ENCODE measurements around the gene IPO4. TPM values are rescaled to one million over a fixed set of nuclear protein-coding genes. Genes with fewer than 3 reads are reported as not detected.

Gene IPO4
- total RNA-seq, 2 donors from 2014 or later, result 42.6 to 44.5 TPM

DNA sequence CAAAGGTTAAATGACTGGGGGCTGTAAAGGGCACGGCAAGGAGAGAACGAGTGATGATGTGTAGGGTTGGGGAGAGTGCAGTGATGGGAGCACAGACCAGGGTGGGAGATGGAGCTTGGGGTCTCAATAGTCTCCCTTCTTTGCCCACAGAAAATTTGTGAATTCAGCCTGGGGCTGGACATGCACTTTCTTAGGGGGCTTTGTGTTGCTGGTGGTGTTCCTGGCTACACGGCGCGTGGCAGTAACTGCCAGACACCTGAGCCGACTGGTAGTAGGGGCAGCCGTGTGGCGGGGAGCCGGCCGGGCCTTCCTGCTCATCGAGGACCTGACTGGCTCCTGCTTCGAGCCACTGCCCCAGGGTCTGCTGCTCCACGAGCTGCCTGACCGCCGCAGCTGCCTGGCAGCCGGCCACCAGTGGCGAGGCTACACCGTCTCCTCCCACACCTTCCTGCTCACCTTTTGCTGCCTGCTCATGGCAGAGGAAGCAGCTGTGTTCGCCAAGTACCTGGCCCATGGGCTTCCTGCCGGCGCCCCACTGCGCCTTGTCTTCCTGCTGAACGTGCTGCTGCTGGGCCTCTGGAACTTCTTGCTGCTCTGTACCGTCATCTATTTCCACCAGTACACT, 56.4 kb downstream of the IPO4 start:
- 45% methylated on average over 21 of the region's 24 CpGs for WGBS
- H3K27ac ChIP-seq, result peak overlapping the region in 1 of 2 donors; percentile 13
- no peak for DNase-seq (ENCODE audit: low spot score)
- no peaks in the 10 kb centered on the region for H3K9me3 ChIP-seq
- H3K27me3 ChIP-seq (replicated peaks; ENCODE audit: insufficient read depth), result no peaks in the 10 kb centered on the region
- intact Hi-C loops (cut with DNase I), result no loop called here
- H3K4me3 ChIP-seq, result no peak overlapping the region
- no peaks in the 10 kb centered on the region for H3K36me3 ChIP-seq
- peaks cover 2% of the 10 kb centered on the region for H3K4me1 ChIP-seq (replicated peaks)
- no peak for TF ChIP-seq POLR2A (IDR thresholded peaks at IDR 0.05)
- TF ChIP-seq, protein P1, sequence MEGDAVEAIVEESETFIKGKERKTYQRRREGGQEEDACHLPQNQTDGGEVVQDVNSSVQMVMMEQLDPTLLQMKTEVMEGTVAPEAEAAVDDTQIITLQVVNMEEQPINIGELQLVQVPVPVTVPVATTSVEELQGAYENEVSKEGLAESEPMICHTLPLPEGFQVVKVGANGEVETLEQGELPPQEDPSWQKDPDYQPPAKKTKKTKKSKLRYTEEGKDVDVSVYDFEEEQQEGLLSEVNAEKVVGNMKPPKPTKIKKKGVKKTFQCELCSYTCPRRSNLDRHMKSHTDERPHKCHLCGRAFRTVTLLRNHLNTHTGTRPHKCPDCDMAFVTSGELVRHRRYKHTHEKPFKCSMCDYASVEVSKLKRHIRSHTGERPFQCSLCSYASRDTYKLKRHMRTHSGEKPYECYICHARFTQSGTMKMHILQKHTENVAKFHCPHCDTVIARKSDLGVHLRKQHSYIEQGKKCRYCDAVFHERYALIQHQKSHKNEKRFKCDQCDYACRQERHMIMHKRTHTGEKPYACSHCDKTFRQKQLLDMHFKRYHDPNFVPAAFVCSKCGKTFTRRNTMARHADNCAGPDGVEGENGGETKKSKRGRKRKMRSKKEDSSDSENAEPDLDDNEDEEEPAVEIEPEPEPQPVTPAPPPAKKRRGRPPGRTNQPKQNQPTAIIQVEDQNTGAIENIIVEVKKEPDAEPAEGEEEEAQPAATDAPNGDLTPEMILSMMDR (IDR thresholded peaks at IDR 0.05), result no peak
- TF ChIP-seq POLR2AphosphoS5 (IDR thresholded peaks at IDR 0.05), result no peak

DNA sequence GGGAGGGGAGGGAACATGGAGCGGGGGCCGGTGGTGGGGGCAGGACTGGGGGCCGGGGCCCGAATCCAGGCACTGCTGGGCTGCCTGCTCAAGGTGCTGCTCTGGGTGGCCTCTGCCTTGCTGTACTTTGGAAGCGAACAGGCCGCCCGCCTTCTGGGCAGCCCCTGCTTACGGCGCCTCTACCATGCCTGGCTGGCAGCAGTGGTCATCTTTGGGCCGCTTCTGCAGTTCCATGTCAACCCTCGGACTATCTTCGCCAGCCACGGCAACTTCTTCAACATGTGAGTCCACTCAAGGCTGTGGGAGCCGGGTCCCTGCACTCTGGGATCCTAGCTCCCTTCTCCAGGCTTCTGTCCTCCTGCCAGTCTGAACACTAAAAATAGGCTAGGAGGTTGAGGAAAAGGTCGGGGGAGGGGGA, 57.1 kb downstream of the IPO4 start:
- no peak for TF ChIP-seq POLR2A (IDR thresholded peaks at IDR 0.05)
- TF ChIP-seq POLR2AphosphoS5 (IDR thresholded peaks at IDR 0.05), result no peak
- TF ChIP-seq, protein P1 (IDR thresholded peaks at IDR 0.05), result no peak
- Histone ChIP-seq H3K27me3 (replicated peaks; ENCODE audit: insufficient read depth) (no peaks in the 10 kb centered on the region), H3K4me3 (no peak overlapping the region), H3K4me1 (replicated peaks) (no peaks in the 10 kb centered on the region), H3K36me3 (no peaks in the 10 kb centered on the region), H3K9me3 (no peaks in the 10 kb centered on the region), H3K27ac (no peak overlapping the region)
- WGBS, result 81% methylated on average over 15 of the region's 15 CpGs
- intact Hi-C loops (cut with DNase I), result no loop called here
- DNase-seq (ENCODE audit: low spot score), result no peak

GRCh38 chr14:24130717-24131548, 57.7 kb downstream of the IPO4 start:
- TF ChIP-seq, protein P1 (IDR thresholded peaks at IDR 0.05), result no peak
- TF ChIP-seq POLR2A (IDR thresholded peaks at IDR 0.05), result no peak
- no peak for TF ChIP-seq POLR2AphosphoS5 (IDR thresholded peaks at IDR 0.05)
- H3K27me3 ChIP-seq (replicated peaks; ENCODE audit: insufficient read depth), result no peaks in the 10 kb centered on the region
- WGBS, result 59% methylated on average over 7 of the region's 7 CpGs
- no peak overlapping the region for H3K27ac ChIP-seq
- no peak overlapping the region for H3K4me3 ChIP-seq
- no peaks in the 10 kb centered on the region for H3K9me3 ChIP-seq
- intact Hi-C loops (cut with DNase I), result no loop called here
- DNase-seq (ENCODE audit: low spot score), result no peak
- H3K4me1 ChIP-seq (replicated peaks), result no peaks in the 10 kb centered on the region
- no peaks in the 10 kb centered on the region for H3K36me3 ChIP-seq

GRCh38 chr14:24130380-24130716, 58.3 kb downstream of the IPO4 start, which contains the start of gene FITM1:
TSS of gene FITM1 (plus strand) at chr14:24130659. CDS start at chr14:24131564, 905 bp downstream.
- no peak within 1 kb of the TSS for H3K27ac ChIP-seq
- 89% methylated on average over 5 of the region's 5 CpGs for WGBS
- DNase-seq (ENCODE audit: low spot score), result no peak

More at GRCh38 chr14:24130380-24130716, 58.3 kb downstream of the IPO4 start, which contains the start of gene FITM1:
- TF ChIP-seq POLR2AphosphoS5 (IDR thresholded peaks at IDR 0.05) (no peak), POLR2A (IDR thresholded peaks at IDR 0.05) (no peak)
- TF ChIP-seq, protein P1 (IDR thresholded peaks at IDR 0.05), result no peak
- Histone ChIP-seq H3K36me3 (no peaks in the 10 kb centered on the region), H3K9me3 (no peaks in the 10 kb centered on the region), H3K27me3 (replicated peaks; ENCODE audit: insufficient read depth) (no peaks in the 10 kb centered on the region), H3K4me3 (no peak within 1 kb of the TSS), H3K4me1 (replicated peaks) (no peaks in the 10 kb centered on the region)
- intact Hi-C loops (cut with DNase I), result no loop called here

Small RNAs within 50 kb of the gene (microRNA-seq; reads per million reads assigned to microRNA genes)
- gene MIR7703, result not detected

Small RNAs within 50 kb of the gene (small RNA-seq; reads per million reads assigned to genes)
- gene AL136295.4 (0 reads per million in 2 donors), gene CHMP4A (0 reads per million in 2 donors), gene IPO4 (0 reads per million in 2 donors), gene IRF9 (0 reads per million in 2 donors), gene MDP1 (0 reads per million in 2 donors), gene RNA5SP383 (0.60 to 1.0 reads per million in 2 donors)

Other genes with a start within 250 kb of the IPO4 start
- 10 to 100 TPM; 37.0 to 40.6 TPM for gene DHRS4, start 235.0 kb downstream of the IPO4 start, total RNA-seq
- 10 to 100 TPM; 13.1 to 17.9 TPM for gene DHRS4L2, start 199.9 kb downstream of the IPO4 start, total RNA-seq
- 1 to 10 TPM in 1 of 2 donors, under 1 TPM in 1; 0.59 to 3.9 TPM for gene CARMIL3, start 136.8 kb downstream of the IPO4 start, total RNA-seq
- gene CPNE6, start 117.3 kb downstream of the IPO4 start, total RNA-seq, result 1 to 10 TPM; 1.8 to 8.8 TPM
- gene PCK2, start 94.5 kb downstream of the IPO4 start, total RNA-seq, result 10 to 100 TPM; 15.4 to 21.8 TPM
- gene DCAF11, start 74.0 kb downstream of the IPO4 start, total RNA-seq, result 100 to 1,000 TPM; 111 to 115 TPM
- gene NRL, start 73.9 kb downstream of the IPO4 start, total RNA-seq, result 1 to 10 TPM; 4.3 to 4.7 TPM
- 1 to 10 TPM in 1 of 2 donors, not detected in 1; 2.0 TPM for gene FITM1, start 58.2 kb downstream of the IPO4 start, total RNA-seq
- gene PSME1, start 52.6 kb downstream of the IPO4 start, total RNA-seq, result 100 to 1,000 TPM in 1 of 2 donors, 10 to 100 TPM in 1; 85.4 to 213 TPM
- 10 to 100 TPM; 13.1 to 13.6 TPM for gene EMC9, start 47.2 kb downstream of the IPO4 start, total RNA-seq
- gene PSME2, start 42.2 kb downstream of the IPO4 start, total RNA-seq, result 10 to 100 TPM; 34.5 to 89.3 TPM
- 10 to 100 TPM; 73.8 to 76.9 TPM for gene RNF31, start 41.3 kb downstream of the IPO4 start, total RNA-seq
- gene IRF9, start 27.6 kb downstream of the IPO4 start, total RNA-seq, result 10 to 100 TPM; 61.5 to 82.9 TPM
- gene REC8, start 16.7 kb downstream of the IPO4 start, total RNA-seq, result 10 to 100 TPM in 1 of 2 donors, 1 to 10 TPM in 1; 5.6 to 25.4 TPM
- 100 to 1,000 TPM in 1 of 2 donors, 10 to 100 TPM in 1; 68.9 to 113 TPM for gene TM9SF1, start 6.6 kb upstream of the IPO4 start, total RNA-seq
- 1 to 10 TPM in 1 of 2 donors, not detected in 1; 1.2 TPM for gene TSSK4, start 16.9 kb upstream of the IPO4 start, total RNA-seq
- gene CHMP4A, start 24.7 kb upstream of the IPO4 start, total RNA-seq, result 10 to 100 TPM; 61.5 to 66.8 TPM
- gene MDP1, start 27.2 kb upstream of the IPO4 start, total RNA-seq, result 10 to 100 TPM; 19.1 to 25.5 TPM
- 100 to 1,000 TPM; 114 to 185 TPM for gene NEDD8, start 43.6 kb upstream of the IPO4 start, total RNA-seq
- 100 to 1,000 TPM in 1 of 2 donors, 10 to 100 TPM in 1; 54.5 to 106 TPM for gene GMPR2, start 44.1 kb upstream of the IPO4 start, total RNA-seq
- 10 to 100 TPM; 65.5 to 66.8 TPM for gene TINF2, start 53.8 kb upstream of the IPO4 start, total RNA-seq
- gene TGM1, start 74.4 kb upstream of the IPO4 start, total RNA-seq, result 10 to 100 TPM in 1 of 2 donors, 1 to 10 TPM in 1; 6.6 to 11.4 TPM
- gene RABGGTA, start 82.8 kb upstream of the IPO4 start, total RNA-seq, result 10 to 100 TPM; 45.5 to 63.5 TPM
- 10 to 100 TPM; 16.9 to 74.0 TPM for gene DHRS1, start 111.0 kb upstream of the IPO4 start, total RNA-seq
- gene NOP9, start 111.0 kb upstream of the IPO4 start, total RNA-seq, result 10 to 100 TPM; 21.2 to 22.9 TPM
- 10 to 100 TPM in 1 of 2 donors, 1 to 10 TPM in 1; 9.1 to 17.8 TPM for gene CIDEB, start 119.2 kb upstream of the IPO4 start, total RNA-seq
- gene LTB4R2, start 121.3 kb upstream of the IPO4 start, total RNA-seq, result 10 to 100 TPM; 19.5 to 27.3 TPM
- 10 to 100 TPM; 11.8 to 14.2 TPM for gene LTB4R, start 122.7 kb upstream of the IPO4 start, total RNA-seq
- gene ADCY4, start 146.3 kb upstream of the IPO4 start, total RNA-seq, result 10 to 100 TPM; 19.4 to 28.7 TPM
- 1 to 10 TPM; 1.9 to 7.6 TPM for gene RIPK3, start 151.2 kb upstream of the IPO4 start, total RNA-seq
- 10 to 100 TPM in 1 of 2 donors, 1 to 10 TPM in 1; 6.3 to 41.1 TPM for gene NFATC4, start 179.4 kb upstream of the IPO4 start, total RNA-seq
- gene NYNRIN, start 210.2 kb upstream of the IPO4 start, total RNA-seq, result 10 to 100 TPM; 10.5 to 26.5 TPM
- gene CBLN3, start 240.9 kb upstream of the IPO4 start, total RNA-seq, result 10 to 100 TPM in 1 of 2 donors, 1 to 10 TPM in 1; 2.4 to 11.1 TPM
- 10 to 100 TPM; 57.0 to 91.2 TPM for gene KHNYN, start 241.1 kb upstream of the IPO4 start, total RNA-seq